B cell (primary cell): Measurements from ENCODE around the gene MORN1. TPM values are rescaled to one million over a fixed set of nuclear protein-coding genes. Genes with fewer than 3 reads are reported as not detected.

ENCODE experiments used
- ATAC-seq: fragments of 200-7000 bp; cut with Tn5 transposase; one replicate; pipeline ENCODE4 v1.10.0; 2021; ENCODE audit warnings: low read depth, mild to moderate bottlenecking, moderate number of reproducible peaks, moderate library complexity
- CTCF ChIA-PET: fragments of 350-600 bp; sonication (Branson Sonifier 250); formaldehyde crosslinking; loops from one replicate; lab custom pipeline; 2021; ENCODE audit warnings: antibody characterized with exemption, inconsistent platforms; lab: Charles Lee
- POLR2A ChIA-PET: fragments of 350-600 bp; sonication (Branson Sonifier 250); formaldehyde crosslinking; loops from one replicate; lab custom pipeline; 2021; ENCODE audit warnings: antibody characterized with exemption; lab: Charles Lee
- DNase-seq: peaks from one replicate; pipeline ENCODE4 v3.0.0; 2013
- H2AFZ ChIP-seq: 2 replicates; pipeline ENCODE4 v1.6.1; 2012; ENCODE audit warnings: mild to moderate bottlenecking, low read depth, low read length; ENCODE audit not compliant: insufficient read depth, poor library complexity, severe bottlenecking
- H3K27ac ChIP-seq, 2 donors: 1 replicate in 1 of 2; 2 replicates in 1 of 2; pipeline ENCODE4 v1.5.1; 2012 to 2013; ENCODE audit warnings: low read length in 2 of 2, mild to moderate bottlenecking in 2 of 2, moderate library complexity in 1 of 2
- H3K27me3 ChIP-seq, 4 experiments: fragments of 200-600 bp in 1 of 4; sonication (generic) in 1 of 4; replicated peaks in 1 of 4; 1 replicate in 2 of 4; 2 replicates in 2 of 4; pipeline versions ENCODE4 v1.6.1 to v1.7.0; 2013 to 2016; ENCODE audit warnings: low read length in 3 of 4, mild to moderate bottlenecking in 2 of 4, mixed read lengths in 1 of 4, moderate library complexity in 1 of 4; ENCODE audit not compliant: insufficient read depth in 4 of 4, control insufficient read depth in 3 of 4; ENCODE audit errors: control extremely low read depth in 1 of 4
- H3K36me3 ChIP-seq, 2 experiments: replicated peaks in 1 of 2; 1 replicate in 1 of 2; 2 replicates in 1 of 2; pipeline versions ENCODE4 v1.6.1 to v1.7.1; 2013; ENCODE audit warnings: low read length in 1 of 2; ENCODE audit not compliant: insufficient read depth in 2 of 2, control insufficient read depth in 1 of 2; ENCODE audit errors: control extremely low read depth in 1 of 2, extremely low read depth in 1 of 2
- H3K4me1 ChIP-seq, 2 donors: fragments of 200-600 bp in 1 of 2; sonication (generic) in 1 of 2; 1 replicate in 1 of 2; 2 replicates in 1 of 2; pipeline versions ENCODE4 v1.5.1 to v1.6.1; 2013 to 2017; ENCODE audit warnings: low read length in 2 of 2; ENCODE audit not compliant: control insufficient read depth in 2 of 2, insufficient read depth in 2 of 2
- H3K4me2 ChIP-seq: replicated peaks from 2 replicates; pipeline ENCODE3; 2012; ENCODE audit warnings: mild to moderate bottlenecking, low read depth, low read length; ENCODE audit not compliant: poor library complexity, severe bottlenecking
- H3K4me3 ChIP-seq, 5 experiments: fragments of 200-600 bp in 1 of 5; sonication (generic) in 1 of 5; 1 replicate in 3 of 5; 2 replicates in 2 of 5; pipeline versions ENCODE4 v1.5.1 to v1.7.0; 2011 to 2016; ENCODE audit warnings: low read length in 4 of 5, mild to moderate bottlenecking in 4 of 5, low read depth in 2 of 5, control low read depth in 1 of 5, moderate library complexity in 1 of 5; ENCODE audit not compliant: insufficient read depth in 1 of 5; ENCODE audit errors: control extremely low read depth in 1 of 5, extremely low read depth in 1 of 5
- H3K79me2 ChIP-seq: fragments of 200-600 bp; sonication (generic); one replicate; pipeline ENCODE4 v1.6.0; 2016; ENCODE audit warnings: low read length; ENCODE audit not compliant: control insufficient read depth, insufficient read depth
- H3K9ac ChIP-seq: fragments of 200-600 bp; sonication (generic); 2 replicates; pipeline ENCODE4 v1.6.1; 2017; ENCODE audit warnings: mild to moderate bottlenecking, low read length, moderate library complexity
- H3K9me3 ChIP-seq, 3 donors: one replicate each; pipeline versions ENCODE4 v1.6.1 to v1.7.1; 2013; ENCODE audit warnings: low read length in 2 of 3; ENCODE audit not compliant: control insufficient read depth in 2 of 3, insufficient read depth in 1 of 3; ENCODE audit errors: control extremely low read depth in 1 of 3
- H4K20me1 ChIP-seq: 2 replicates; pipeline ENCODE4 v1.6.0; 2012; ENCODE audit warnings: mild to moderate bottlenecking, low read length; ENCODE audit not compliant: insufficient read depth, control insufficient read depth, poor library complexity, severe bottlenecking
- H3K27ac Mint-ChIP-seq: one replicate; pipeline ENCODE4 v1.8.0; 2021; ENCODE audit warnings: mixed read lengths
- H3K27me3 Mint-ChIP-seq: one replicate; pipeline ENCODE4 v1.8.0; 2021; ENCODE audit warnings: mixed read lengths
- H3K4me1 Mint-ChIP-seq: one replicate; pipeline ENCODE4 v1.8.0; 2021; ENCODE audit warnings: mixed read lengths
- H3K4me3 Mint-ChIP-seq: one replicate; pipeline ENCODE4 v1.8.0; 2021; ENCODE audit warnings: mixed read lengths
- H3K9me3 Mint-ChIP-seq: one replicate; pipeline ENCODE4 v1.8.0; 2022; ENCODE audit warnings: mixed read lengths; ENCODE audit not compliant: insufficient read depth
- EZH2 ChIP-seq: IDR thresholded peaks from 2 replicates; pipeline ENCODE4 v1.6.1; 2012; ENCODE audit warnings: borderline replicate concordance, low read depth, mild to moderate bottlenecking, moderate library complexity, low read length; ENCODE audit not compliant: insufficient read depth, poor library complexity, severe bottlenecking
- WGBS: methylation state at CpG from one replicate; pipeline ENCODE4 v1.1.5; 2013; ENCODE audit warnings: missing lambda C conversion rate; ENCODE audit not compliant: insufficient coverage; 5-methylcytosine and 5-hydroxymethylcytosine counted together
- intact Hi-C: fragments of 100-400 bp; cut with micrococcal nuclease; formaldehyde crosslinking; loops from one replicate; pipeline ENCODE4 v1.10.0; 2022
- polyA plus RNA-seq: library from polyadenylated mRNA; depleted of rRNA; stranded (reverse); fragments of >200 nt; gene quantifications from 2 replicates; pipeline ENCODE4 v1.2.3, GENCODE V29; 2012
- total RNA-seq, 2 donors: library from RNA; stranded (reverse); fragments of 120-200 nt in 1 of 2; gene quantifications; 1 replicate in 1 of 2; 2 replicates in 1 of 2; pipeline versions ENCODE4 v1.2.3 to v1.2.4, GENCODE V29; 2013 to 2022
- TF ChIP-seq, protein P1 (sequence below): fragments of 200-600 bp; IDR thresholded peaks from one replicate; pipeline ENCODE4 v1.8.0; 2022; ENCODE audit warnings: antibody characterized with exemption, mild to moderate bottlenecking

Gene MORN1
- total and polyA plus RNA-seq, 2 donors (not counting 1 experiment from before 2014, with no cell fraction given) = 10.2 to 32.6 TPM

DNA sequence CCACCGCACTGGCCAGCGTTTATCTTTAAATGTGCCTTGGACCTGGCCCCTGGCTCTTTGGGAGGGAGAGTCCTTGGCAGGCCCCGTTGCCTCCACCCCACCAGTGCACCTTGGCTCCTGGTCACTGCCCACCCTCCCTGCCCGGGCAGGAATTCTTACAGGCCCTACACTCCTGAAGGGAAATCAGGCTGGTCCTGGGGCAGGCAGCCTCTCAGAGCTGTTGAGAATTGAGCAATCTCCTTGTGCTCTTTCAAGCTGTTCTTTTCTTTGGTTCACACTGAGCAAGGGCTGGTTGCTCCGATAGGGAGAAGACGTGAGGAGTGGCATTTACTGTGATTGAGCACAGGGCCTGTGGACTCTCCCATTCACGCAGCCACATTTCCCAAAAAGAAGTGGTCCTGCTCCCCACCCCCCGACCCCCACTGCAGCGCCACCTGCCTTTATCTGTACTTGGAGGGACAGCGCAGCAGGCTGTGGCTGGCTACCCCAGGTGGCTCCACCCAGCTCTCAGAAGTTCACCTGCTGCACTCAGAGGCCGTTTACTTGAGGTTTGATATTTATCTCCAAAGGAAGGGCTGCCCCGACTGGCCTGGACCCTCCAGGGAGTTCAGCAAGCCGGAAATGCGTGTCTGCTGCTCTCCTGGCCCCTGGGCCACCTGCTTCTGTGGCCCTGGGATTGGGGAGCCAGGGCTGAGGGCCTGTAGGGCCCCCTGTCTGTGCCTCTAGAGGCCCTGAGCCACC, 115.4 kb downstream of the MORN1 start:
- H3K27me3 Mint-ChIP-seq = no peaks in the 10 kb centered on the region
- POLR2A ChIA-PET = interaction anchor here (0.7 kb wide), 1 partner anchor 17 kb away, joined by 6 read pairs; no protein-coding TSS in a partner anchor
- H3K4me3 Mint-ChIP-seq = peak overlapping the region; percentile 34

More for the DNA sequence above, 115.4 kb downstream of the MORN1 start:
- no peak for TF ChIP-seq EZH2
- TF ChIP-seq, protein P1, sequence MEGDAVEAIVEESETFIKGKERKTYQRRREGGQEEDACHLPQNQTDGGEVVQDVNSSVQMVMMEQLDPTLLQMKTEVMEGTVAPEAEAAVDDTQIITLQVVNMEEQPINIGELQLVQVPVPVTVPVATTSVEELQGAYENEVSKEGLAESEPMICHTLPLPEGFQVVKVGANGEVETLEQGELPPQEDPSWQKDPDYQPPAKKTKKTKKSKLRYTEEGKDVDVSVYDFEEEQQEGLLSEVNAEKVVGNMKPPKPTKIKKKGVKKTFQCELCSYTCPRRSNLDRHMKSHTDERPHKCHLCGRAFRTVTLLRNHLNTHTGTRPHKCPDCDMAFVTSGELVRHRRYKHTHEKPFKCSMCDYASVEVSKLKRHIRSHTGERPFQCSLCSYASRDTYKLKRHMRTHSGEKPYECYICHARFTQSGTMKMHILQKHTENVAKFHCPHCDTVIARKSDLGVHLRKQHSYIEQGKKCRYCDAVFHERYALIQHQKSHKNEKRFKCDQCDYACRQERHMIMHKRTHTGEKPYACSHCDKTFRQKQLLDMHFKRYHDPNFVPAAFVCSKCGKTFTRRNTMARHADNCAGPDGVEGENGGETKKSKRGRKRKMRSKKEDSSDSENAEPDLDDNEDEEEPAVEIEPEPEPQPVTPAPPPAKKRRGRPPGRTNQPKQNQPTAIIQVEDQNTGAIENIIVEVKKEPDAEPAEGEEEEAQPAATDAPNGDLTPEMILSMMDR = no peak
- Mint-ChIP-seq H3K9me3 (no peaks in the 10 kb centered on the region), H3K4me1 (peaks cover 68% of the 10 kb centered on the region), H3K27ac (peak overlapping the region; percentile 56)
- Histone ChIP-seq H3K9ac (no peak overlapping the region), H3K27ac (peak overlapping the region in 1 of 2 donors; percentile 54), H3K27me3 (no peaks in the 10 kb centered on the region), H2AFZ (no peak overlapping the region), H3K9me3 (no peaks in the 10 kb centered on the region), H3K4me3 (no peak overlapping the region), H3K4me1 (peaks cover 48 to 59% of the 10 kb centered on the region in 2 donors), H3K36me3 (peaks cover 0 to 5% of the 10 kb centered on the region in 2 experiments), H4K20me1 (peaks cover 94% of the 10 kb centered on the region), H3K79me2 (peaks cover 96% of the 10 kb centered on the region), H3K4me2 (peak overlapping the region; percentile 44)
- intact Hi-C loops = loop anchor here (1.0 to 2.0 kb wide), 2 partner anchors 12 to 15 kb away; no protein-coding TSS in a partner anchor
- CTCF ChIA-PET = no interaction called here
- peak; percentile 65 for ATAC-seq
- 38% methylated on average over 11 of the region's 14 CpGs for WGBS
- no peak for DNase-seq
